GM23248 (cell line): ENCODE measurements around the gene RFWD3.

Experiments
- EZH2 ChIP-seq: fragments of 200-600 bp; sonication (generic); IDR thresholded peaks from 2 replicates; pipeline ENCODE4 v1.6.1; 2018; ENCODE audit warnings: antibody characterized with exemption, mild to moderate bottlenecking; ENCODE audit not compliant: insufficient read depth, poor library complexity, severe bottlenecking
- EZH2phosphoT487 ChIP-seq: fragments of 200-600 bp; sonication (generic); IDR thresholded peaks from 2 replicates; pipeline ENCODE4 v1.6.1; 2018; ENCODE audit warnings: antibody characterized with exemption, moderate library complexity, mild to moderate bottlenecking, low read depth; ENCODE audit not compliant: insufficient read depth

DNA sequence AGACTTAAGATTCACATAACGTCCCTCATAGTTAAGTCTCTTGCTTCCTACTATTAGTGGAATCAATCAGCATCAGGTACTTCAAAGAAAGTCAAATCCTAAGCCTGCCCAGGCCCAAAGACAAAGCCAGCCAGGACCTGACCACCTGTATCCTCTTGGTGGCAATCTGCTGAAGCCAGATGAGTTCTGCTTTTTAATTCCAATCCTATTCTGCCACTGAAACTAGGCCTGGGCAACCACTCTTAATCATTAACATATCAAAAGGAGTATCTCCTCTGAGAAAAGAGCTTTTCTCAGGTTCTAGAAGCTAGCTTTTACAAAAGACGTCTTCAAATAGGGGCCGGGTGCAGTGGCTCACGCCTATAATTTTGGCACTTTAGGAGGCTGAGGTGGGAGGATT is 44.7 kb downstream of the RFWD3 start:
- no peak for TF ChIP-seq EZH2
- no peak for TF ChIP-seq EZH2phosphoT487
